ENCODE results near the gene LRRC3B.

GRCh38 chr3:26622621-26623418 lies at the start of gene LRRC3B:
- TF ChIP-seq ZBTB33 (IDR thresholded peaks at IDR 0.05) (no peak), JUND (IDR thresholded peaks at IDR 0.05) (no peak), MAX (IDR thresholded peaks at IDR 0.05) (no peak), EGR1 (IDR thresholded peaks at IDR 0.05; ENCODE audit: low read depth in 2 of 2) (no peak), ATF3 (IDR thresholded peaks at IDR 0.05) (no peak), YY1 (IDR thresholded peaks at IDR 0.05) (no peak), GABPA (IDR thresholded peaks at IDR 0.05 in 1 of 2, conservative IDR thresholded peaks at IDR 0.05 in 1 of 2) (no peak), FOXA1 (IDR thresholded peaks at IDR 0.05) (no peak), HNF4A (conservative IDR thresholded peaks at IDR 0.05) (no peak)
- TF ChIP-seq, protein P1, sequence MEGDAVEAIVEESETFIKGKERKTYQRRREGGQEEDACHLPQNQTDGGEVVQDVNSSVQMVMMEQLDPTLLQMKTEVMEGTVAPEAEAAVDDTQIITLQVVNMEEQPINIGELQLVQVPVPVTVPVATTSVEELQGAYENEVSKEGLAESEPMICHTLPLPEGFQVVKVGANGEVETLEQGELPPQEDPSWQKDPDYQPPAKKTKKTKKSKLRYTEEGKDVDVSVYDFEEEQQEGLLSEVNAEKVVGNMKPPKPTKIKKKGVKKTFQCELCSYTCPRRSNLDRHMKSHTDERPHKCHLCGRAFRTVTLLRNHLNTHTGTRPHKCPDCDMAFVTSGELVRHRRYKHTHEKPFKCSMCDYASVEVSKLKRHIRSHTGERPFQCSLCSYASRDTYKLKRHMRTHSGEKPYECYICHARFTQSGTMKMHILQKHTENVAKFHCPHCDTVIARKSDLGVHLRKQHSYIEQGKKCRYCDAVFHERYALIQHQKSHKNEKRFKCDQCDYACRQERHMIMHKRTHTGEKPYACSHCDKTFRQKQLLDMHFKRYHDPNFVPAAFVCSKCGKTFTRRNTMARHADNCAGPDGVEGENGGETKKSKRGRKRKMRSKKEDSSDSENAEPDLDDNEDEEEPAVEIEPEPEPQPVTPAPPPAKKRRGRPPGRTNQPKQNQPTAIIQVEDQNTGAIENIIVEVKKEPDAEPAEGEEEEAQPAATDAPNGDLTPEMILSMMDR (IDR thresholded peaks at IDR 0.05; ENCODE audit: low read depth, low read length, missing input control): no peak
